Colonic mucosa (tissue), 4 donors: ENCODE measurements around the gene NACC2. TPM values are rescaled to one million over a fixed set of nuclear protein-coding genes. Genes with fewer than 3 reads are reported as not detected.

Source experiments
- DNase-seq: peaks from one replicate; pipeline ENCODE4 v3.0.0-alpha.2; 2020
- H3K27ac ChIP-seq: fragments of 200-600 bp; one replicate; pipeline ENCODE4 v1.8.0; 2021
- H3K27me3 ChIP-seq: fragments of 200-600 bp; one replicate; pipeline ENCODE4 v1.8.0; 2021
- H3K36me3 ChIP-seq: fragments of 200-600 bp; one replicate; pipeline ENCODE4 v1.8.0; 2021
- H3K4me1 ChIP-seq: fragments of 200-600 bp; one replicate; pipeline ENCODE4 v1.8.0; 2021; ENCODE audit warnings: mild to moderate bottlenecking
- H3K4me3 ChIP-seq: fragments of 200-600 bp; one replicate; pipeline ENCODE4 v1.8.0; 2021
- H3K9ac ChIP-seq, 2 donors: one replicate each; pipeline ENCODE4 v1.7.0; 2013; ENCODE audit warnings: control low read depth in 2 of 2, low read depth in 2 of 2, low read length in 2 of 2
- H3K9me3 ChIP-seq: fragments of 200-600 bp; one replicate; pipeline ENCODE4 v1.8.0; 2021
- CTCF ChIP-seq: fragments of 200-600 bp; IDR thresholded peaks from one replicate; pipeline ENCODE4 v1.8.0; 2022; ENCODE audit warnings: antibody characterized with exemption, mild to moderate bottlenecking
- intact Hi-C: fragments of 100-400 bp; cut with DNase I; formaldehyde crosslinking; loops from one replicate; pipeline ENCODE4 v1.14.1; 2022
- total RNA-seq, 2 donors: library from RNA; stranded (reverse); fragmentation: NEBNext Ultra II Directional in 1 of 2; extraction: Animal tissue kit (Norgen Biotek cat#: 25700) in 1 of 2; gene quantifications; one replicate each; pipeline ENCODE4 v1.2.1, GENCODE V29; 2021
- donor health status: healthy.
- donor health status: DM: no; HTN: no; CAD: no.
- donor health status: DM: no; HTN: no; CAD: no.

NACC2 gene
- total RNA-seq, 2 donors from 2014 or later: 20.3 to 21.0 TPM

- Histone ChIP-seq H3K4me1 (peaks cover 6% of the 10 kb centered on the region), H3K27me3 (peaks cover 8% of the 10 kb centered on the region), H3K4me3 (peak overlapping the region; percentile 94), H3K9me3 (no peaks in the 10 kb centered on the region), H3K36me3 (no peaks in the 10 kb centered on the region), H3K9ac (peak overlapping the region; percentile 74 to 75), H3K27ac (peak overlapping the region; percentile 85)
- no peak for TF ChIP-seq CTCF
- intact Hi-C loops: no loop called here
- DNase-seq: peak; percentile 76
These were observed 851 bp downstream of the NACC2 start for GRCh38 chr9:136093995-136094881.

GRCh38 chr9:136093346-136093986 lies 1.6 kb downstream of the NACC2 start:
- intact Hi-C loops: no loop called here
- peak overlapping the region; percentile 85 for H3K27ac ChIP-seq
- no peak for TF ChIP-seq CTCF
- no peaks in the 10 kb centered on the region for H3K9me3 ChIP-seq
- no peaks in the 10 kb centered on the region for H3K36me3 ChIP-seq
- peaks cover under 1% of the 10 kb centered on the region for H3K27me3 ChIP-seq
- peak overlapping the region; percentile 94 for H3K4me3 ChIP-seq
- peak overlapping the region; percentile 74 to 75 for H3K9ac ChIP-seq
- DNase-seq: peak; percentile 54
- H3K4me1 ChIP-seq: peaks cover 11% of the 10 kb centered on the region

GRCh38 chr9:136092741-136093140 lies 2.3 kb downstream of the NACC2 start:
- Histone ChIP-seq H3K4me1 (peaks cover 11% of the 10 kb centered on the region), H3K9ac (peak overlapping the region; percentile 35 to 74), H3K27ac (no peak overlapping the region), H3K4me3 (no peak overlapping the region), H3K9me3 (no peaks in the 10 kb centered on the region), H3K27me3 (no peaks in the 10 kb centered on the region), H3K36me3 (no peaks in the 10 kb centered on the region)
- intact Hi-C loops: no loop called here
- DNase-seq: no peak
- no peak for TF ChIP-seq CTCF

GRCh38 chr9:136092353-136092650 lies 2.8 kb downstream of the NACC2 start:
- no peak for TF ChIP-seq CTCF
- peaks cover 11% of the 10 kb centered on the region for H3K4me1 ChIP-seq
- no peak overlapping the region for H3K4me3 ChIP-seq
- H3K36me3 ChIP-seq: no peaks in the 10 kb centered on the region
- no peaks in the 10 kb centered on the region for H3K27me3 ChIP-seq
- no peak overlapping the region for H3K9ac ChIP-seq
- no peak overlapping the region for H3K27ac ChIP-seq
- intact Hi-C loops: no loop called here
- no peaks in the 10 kb centered on the region for H3K9me3 ChIP-seq
- no peak for DNase-seq

GRCh38 chr9:136091582-136092352 lies 3.3 kb downstream of the NACC2 start:
- intact Hi-C loops: no loop called here
- no peak for TF ChIP-seq CTCF
- Histone ChIP-seq H3K4me1 (peaks cover 11% of the 10 kb centered on the region), H3K4me3 (no peak overlapping the region), H3K27ac (no peak overlapping the region), H3K9ac (peak overlapping the region; percentile 34 to 56), H3K9me3 (no peaks in the 10 kb centered on the region), H3K36me3 (no peaks in the 10 kb centered on the region), H3K27me3 (no peaks in the 10 kb centered on the region)
- DNase-seq: no peak
